GM11168 (cell line): ENCODE results near the gene TBX4.

ENCODE experiments used
- in situ Hi-C: fragments of 300-500 bp; cut with MboI; formaldehyde crosslinking; loops from one replicate; pipeline ENCODE4 v1.12.0; 2022; ENCODE audit warnings: low sequenced_read_pairs; ENCODE audit not compliant: unreplicated experiment

The TBX4 gene

DNA sequence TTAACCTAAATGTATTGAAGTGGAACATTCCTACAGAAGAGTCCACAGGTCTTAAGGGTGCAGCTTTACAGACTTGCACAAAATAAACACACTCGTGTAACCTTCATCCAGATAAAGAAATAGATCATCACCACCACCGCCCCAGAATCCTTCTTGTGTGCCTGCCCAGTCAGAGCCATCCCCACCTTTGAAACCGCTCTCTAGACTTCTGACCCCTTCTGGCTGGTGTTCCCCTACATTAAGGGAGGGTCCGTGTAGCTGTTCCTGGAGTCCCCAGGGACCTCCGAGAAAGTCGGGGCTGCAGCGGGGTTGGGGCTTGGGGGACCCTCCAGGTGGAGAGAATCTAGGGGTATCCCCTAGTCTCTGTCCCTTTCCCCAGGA lies 9.4 kb downstream of the TBX4 start:
- in situ Hi-C loops, result no loop called here

DNA sequence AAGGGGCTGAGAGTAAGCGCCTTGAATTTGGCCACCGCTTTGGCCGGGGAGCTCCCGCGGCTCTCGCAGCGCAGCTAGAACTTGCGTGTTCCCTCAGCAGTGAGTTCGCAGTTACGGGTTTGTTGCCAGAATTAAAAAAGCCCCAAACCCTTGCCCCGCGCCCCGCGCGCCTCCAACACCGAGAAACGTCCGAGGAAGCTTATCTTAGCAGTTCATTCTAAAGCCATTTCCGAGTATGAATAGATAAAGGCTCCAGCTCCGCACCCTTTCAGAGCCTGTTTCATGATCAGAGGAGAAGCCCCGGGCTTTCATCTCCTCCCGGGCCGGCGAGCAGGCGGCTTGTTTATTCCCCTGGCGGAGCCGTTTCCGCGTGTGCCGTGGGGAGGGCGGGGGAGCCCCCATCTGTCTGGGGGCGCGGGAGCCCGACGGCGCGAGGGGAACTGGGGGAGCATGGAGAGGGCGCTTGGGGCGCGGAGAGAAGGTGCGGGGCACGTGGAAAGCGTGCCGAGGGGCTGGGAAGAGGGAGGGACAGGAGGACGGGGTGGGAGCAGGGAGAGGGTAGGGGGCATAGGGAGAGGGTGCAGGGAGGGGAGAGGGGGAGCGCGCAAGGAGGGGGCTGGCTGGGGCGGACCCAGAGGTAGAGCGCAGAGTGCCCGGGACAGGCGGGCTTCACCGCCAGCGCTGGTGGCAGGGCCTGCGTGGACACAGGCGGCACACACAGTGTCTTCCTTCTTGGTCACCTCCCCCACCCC lies 9.9 kb downstream of the TBX4 start:
- in situ Hi-C loops, result no loop called here

DNA sequence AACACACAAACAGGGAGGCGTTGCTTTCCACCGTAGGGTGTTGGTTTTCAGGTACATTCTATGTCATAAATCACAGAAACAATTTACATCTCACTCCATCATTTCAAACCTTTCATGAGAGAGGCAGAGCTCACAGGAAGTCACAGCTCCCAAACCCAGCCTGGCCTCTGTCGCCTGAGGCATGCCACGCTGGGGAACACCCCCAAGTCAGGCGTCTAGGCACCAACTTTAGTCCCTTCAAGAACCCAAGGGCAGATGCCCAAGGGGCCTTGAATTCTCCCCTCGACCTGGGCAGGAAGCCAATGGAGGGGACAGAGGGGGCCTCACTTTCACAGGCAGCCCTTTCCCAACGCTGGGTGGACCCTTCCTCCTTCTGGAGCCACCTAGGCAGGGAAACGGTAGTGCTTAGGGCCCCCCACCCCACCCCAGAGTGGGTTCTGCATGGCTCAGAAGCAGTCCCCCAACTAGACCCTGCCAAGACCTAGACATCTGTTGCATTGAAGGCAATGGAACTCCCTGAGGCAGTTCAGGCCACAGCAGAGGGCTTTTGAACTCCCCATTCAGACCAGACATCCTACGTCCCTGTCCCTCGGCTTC lies 10.6 kb downstream of the TBX4 start:
- in situ Hi-C loops, result no loop called here

DNA sequence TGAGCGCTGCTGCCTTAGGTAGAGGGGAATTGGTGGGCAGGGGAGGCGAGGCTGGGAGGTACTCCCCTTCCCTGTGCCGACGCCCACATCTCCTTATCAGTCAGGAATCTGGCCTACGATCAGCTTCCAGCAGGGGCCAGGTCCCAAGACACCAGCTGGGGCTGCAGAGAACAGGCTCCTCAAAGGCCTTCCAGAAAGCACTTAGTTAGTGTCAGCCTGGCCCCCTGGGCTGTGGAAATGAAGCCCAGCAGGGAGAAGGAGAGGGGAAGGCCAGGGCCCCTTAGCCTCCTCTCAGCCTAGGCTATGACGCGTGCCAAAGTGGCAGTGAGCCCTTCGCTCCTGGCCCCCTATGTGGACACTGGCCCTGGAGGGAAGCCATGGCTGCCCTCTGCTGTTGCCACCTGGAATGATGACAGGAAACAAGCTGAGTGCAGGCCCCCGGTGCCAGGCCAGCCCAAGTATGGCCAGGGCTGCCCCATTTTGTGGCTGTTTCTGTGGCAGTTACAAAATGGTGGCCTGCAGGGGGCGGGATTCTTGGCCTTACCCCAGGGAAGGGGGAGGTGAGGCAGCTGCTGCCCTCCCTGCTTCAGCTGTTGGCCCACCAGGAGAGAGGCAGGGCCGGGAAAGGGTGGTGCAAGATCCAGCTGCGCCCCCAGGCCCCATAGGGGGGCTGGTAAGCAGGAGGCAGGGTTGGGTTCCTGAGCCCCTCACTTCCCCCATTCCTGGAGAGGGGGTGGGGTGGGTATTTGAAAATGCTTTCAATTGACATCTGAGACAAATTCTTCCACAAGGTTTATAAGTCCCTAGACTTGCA lies 11.3 kb downstream of the TBX4 start:
- in situ Hi-C loops, result no loop called here

DNA sequence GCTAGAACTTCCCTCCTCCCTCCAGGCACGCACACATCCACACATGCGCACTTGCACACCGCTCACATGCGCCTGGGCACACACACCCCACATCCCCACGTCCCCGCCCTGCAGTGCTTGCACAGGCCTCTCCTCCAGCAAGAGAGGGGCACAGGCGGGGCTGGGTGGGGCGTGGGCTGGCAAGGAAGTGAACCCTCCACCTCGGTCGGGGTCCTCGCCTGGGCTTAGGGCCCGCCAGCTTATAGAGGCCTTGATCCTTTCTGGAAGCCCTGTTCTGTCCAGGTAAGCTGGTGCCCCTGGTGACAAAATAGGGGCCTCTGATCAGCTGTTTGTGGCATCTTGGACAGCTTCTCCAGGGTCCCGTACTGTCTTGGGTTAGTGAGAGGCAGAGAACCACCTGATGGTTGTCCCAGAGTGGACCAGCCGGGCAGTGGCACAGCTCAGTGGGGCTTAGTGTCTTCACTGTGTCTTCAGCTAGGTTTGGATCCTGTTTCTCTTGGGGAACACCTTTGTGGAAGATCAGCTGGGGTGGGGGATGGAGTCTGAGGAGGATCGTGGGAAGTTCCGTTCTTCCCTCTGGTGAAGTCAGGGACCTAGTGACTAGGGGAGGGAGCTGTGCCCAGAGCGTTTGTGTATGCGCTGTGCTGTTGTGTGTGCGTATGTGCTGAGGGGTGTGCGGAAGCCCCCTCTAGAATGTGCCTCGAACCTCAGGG lies 12.1 kb downstream of the TBX4 start:
- in situ Hi-C loops, result no loop called here

DNA sequence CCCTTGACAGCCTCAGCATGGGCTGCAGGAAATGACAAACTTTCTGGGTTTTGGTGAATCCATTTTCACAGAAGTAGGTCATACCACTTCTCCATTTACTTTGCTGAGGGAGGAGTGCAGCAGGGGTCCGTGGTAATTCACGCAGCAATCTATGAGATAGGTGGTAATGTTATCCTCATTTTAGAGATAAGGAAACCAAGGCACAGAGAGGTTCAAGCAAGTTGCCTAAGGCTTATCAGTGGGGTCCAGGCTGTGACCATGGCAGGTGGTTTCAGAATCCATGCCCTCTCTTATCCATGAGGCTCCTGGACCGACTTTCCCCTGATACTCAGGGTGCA lies 12.6 kb downstream of the TBX4 start:
- in situ Hi-C loops, result no loop called here

DNA sequence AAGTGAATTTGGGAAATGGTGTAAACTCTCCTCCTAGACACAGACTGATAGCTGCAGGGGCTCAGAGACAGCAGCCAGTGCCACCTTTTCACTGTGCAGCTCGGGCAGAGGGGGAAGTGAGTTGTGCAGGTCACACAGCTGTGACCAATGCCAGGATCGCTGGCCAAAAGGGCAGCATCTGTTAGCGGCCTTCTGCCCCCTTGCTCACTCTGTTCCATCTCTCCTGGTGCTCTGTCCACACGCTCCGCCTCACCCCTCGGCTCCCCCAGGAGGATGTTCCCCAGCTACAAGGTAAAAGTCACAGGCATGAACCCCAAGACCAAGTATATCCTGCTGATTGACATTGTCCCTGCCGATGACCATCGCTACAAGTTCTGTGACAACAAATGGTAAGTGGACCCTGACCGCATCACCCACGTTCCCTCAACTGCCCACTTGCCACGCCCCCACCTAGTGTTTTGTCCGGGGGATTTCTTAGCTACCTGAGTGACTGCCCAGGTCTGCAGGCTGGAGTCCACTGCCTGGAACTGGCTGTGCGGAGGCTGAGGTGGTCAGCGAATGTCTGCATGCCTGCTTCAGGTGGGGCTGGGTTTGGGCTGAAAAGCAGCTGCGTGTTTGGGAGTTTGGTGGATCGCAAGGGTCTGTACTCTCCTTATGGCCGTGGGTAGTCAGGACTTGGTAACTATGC lies 13.5 kb downstream of the TBX4 start:
- in situ Hi-C loops, result no loop called here

DNA sequence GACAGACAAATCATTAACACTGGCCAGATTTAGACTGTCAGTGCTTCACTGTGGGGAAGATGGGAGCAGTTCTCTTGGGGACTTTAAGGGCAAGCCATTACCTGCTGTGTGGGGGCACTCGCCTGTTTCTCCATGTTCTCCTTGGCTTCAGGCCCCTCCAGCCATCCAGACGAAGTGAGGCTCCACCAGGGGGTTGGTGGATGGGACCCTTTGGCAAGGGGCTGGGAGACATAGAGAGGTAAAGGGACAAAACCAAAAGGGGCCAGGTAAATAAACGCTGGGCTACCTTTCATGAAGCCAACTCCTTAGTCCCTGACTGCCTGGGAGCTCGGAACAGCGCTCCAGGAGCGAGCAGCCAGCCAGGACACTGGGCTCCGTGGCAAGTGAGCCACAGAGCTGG lies 14.0 kb downstream of the TBX4 start:
- in situ Hi-C loops, result no loop called here

DNA sequence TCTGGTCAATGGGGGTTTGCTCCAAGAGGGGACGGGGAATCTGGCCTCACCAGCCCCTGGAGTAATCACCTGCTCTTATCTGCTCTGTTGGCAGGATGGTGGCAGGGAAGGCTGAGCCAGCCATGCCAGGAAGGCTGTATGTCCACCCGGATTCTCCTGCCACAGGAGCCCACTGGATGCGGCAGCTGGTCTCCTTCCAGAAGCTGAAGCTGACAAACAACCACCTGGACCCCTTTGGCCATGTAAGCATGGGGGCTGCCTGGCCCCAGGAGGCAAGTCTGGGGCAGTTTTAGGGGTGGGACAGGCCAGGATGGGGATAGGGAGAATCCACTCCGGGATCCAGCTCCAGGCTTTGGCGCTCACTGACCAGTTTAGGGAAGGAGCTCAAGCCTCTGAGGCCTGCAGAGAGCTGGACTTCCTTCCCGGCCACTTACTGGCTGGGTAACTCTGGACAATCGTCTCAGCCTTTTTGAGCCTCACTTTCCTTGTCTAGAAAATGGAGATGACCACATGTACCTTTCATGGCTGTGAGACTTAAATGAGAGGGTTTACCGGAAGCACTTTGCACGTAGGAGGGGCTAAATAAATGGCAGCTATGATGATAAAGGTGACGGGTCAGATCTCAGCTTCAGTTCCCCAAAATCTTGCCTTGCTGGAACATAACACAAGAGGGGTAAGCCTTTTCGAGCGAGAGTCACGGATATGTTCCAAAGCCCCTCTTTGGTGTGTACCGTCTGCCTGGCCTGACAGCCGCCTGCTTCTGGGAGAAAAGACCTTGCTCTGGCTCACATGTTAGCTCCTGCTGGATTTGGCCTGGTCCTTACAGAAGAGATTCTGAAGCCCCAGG lies 15.4 kb downstream of the TBX4 start:
- in situ Hi-C loops, result no loop called here

DNA sequence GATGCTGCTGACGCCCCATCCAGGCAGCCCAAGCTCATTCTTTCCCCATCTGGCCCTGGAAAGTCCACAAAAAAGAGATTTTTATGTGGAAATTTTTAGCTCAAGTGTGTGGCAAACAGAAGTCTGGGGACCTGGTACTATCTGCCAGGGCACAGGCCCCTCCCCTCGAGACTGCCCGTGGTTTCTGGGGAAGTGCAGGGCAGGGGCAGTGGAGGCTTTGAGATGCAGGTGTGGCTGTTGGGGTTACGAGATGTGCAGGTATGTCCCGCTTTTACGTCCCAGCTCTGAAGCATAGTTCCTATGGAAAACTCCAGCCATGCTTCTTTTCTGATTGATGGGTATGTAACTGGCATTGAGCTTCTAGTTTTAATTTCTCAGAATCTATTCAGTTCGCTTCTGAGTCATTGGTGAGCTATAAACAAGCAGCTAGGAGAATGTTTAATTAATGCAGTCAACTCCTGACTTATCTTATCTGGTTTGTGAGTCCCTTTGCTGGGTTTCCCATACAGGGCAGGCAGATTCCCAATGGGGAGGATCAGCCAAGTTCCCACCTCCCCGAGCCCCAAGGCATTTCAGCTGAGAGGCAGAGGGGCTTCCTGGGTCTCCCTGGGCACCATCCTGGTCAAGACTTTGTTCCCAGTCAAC lies 16.2 kb downstream of the TBX4 start:
- in situ Hi-C loops, result no loop called here

DNA sequence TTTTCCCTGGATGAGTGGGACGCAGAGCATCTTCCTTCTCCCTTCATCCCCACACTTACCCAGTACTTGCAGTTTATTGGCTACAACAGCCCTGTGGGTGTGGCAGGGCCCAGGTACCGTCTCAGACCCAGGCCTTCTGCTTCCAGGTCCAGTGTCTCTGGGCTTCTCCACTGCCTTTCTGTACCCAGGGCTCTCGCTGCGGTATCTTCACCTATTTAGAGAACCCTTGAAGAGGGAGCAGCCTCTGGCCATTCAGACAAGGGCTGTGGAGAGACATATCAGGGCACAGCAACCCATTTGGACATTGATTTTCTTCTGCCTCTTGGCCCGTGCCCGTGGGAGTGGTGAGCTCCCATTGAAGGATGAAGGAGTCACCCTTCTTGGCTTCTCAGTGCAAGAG lies 17.3 kb downstream of the TBX4 start:
- in situ Hi-C loops, result no loop called here

DNA sequence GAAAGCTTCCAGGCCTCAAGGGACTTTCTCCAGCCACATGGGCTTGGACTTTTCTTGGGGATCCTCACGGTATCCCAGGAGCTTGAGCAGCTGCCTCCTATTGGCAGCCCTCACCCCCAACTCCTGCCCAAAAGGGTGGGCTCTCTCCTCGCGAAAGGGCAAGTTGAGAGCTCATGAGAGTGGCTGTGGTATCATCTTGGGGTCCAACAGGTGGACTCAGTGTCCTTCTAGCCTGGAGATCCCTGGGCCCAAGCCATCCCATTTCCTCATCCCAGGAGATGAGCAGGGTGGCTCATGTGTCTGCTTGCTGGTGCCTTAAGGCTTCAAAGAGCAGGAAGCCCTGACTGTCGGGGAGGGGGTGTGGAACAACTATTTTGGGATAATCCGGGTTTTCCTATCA lies 17.7 kb downstream of the TBX4 start:
- in situ Hi-C loops, result no loop called here

DNA sequence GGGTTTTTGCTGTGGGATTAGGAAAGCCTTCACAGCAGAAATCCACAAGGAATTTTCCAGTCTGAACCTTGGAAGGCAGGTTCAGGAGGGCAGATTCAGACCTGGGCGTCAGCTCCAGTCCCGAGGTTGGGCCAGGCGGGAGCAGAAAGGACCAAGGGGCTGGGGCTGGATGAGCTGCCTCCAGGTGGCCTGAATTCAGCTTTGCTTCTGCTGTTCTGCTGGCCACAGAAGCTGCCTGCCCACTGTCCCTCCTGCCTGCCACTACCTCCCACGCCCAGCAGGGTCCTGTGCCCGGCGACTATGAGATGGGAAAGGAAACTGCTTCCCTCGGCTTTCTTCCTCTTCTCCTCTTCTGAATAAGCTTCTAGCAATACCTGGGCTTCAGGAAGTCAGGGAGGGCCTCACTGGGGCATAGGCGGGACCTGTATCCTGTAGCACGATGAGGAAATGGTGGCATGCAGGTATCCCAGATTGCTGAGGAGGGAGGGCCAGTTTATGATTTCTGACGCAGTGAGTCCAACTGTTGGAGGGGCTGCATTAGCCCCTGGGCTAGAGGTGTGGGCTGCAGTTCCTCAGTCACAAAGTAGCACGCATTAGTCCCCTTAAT lies 18.4 kb downstream of the TBX4 start:
- in situ Hi-C loops, result no loop called here

DNA sequence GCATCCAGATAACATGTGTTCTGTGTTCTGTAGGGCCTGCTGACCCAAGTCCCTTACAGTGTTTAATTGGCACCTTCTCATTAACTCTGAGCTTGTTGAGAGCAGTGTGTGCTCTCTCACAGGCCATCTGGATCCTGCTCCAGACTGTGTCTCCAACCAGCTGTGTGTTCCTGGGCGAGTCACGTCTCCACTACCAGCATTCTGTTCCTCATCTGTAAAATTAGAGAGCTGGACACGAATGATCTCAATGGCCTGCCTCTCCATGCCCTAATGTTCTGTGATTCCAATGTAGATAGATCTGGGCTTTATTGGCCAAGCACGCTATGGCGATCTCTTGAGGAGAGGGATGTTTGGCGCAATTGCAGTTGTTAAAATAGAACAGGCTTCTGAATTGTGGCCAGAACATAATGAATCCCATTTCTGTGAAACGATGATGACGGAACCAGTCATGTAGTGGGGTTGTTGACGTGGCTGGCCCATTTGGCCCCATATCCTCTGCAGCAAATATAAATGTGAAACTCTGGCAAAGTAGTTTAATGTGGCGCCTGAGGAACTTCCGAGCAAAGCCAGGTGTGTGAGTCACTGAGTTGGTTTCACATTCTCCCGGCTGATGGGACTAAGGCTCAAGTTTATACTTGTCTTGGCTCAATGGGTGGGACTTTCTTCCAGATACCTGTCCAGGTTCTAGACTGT lies 22.2 kb downstream of the TBX4 start:
- in situ Hi-C loops, result no loop called here

DNA sequence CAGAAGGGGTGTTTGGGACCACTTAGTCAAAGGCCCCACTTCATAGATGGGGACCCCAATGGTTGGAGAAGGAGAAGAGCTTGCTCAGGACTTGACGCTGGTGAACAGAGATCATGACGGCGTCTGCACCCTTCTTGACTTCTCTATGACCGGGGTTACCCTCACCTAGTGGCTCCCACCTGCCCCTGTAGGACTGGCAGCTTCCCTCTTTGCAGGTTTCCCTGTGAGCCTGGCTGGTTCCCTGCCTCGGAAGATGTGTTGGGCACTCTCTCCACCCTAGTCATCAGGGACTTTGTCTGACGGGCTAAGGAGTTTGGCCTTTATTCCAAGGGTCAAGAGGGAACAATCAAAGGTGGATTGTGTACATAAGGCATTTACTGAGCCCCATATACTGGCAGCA lies 22.7 kb downstream of the TBX4 start:
- in situ Hi-C loops, result no loop called here

DNA sequence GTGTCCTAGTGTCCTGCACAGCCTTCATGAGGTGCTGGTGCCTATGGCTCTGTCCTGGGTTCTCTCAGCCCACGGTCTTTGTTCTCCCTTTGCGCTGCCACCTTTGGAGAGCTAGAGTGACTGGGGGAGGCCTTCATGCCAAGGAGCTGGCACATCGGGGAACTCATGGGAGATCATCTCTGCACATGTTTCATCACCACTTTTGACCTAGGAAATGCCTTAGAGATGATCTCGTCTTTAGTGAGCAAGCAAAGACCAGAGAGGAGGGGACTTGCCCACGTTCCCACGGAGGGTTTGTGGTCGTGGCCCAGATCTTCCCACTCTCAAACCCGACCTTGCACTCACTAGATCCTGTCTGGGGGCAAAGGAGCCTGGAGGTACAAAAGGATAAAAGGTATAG lies 23.5 kb downstream of the TBX4 start:
- in situ Hi-C loops, result no loop called here

DNA sequence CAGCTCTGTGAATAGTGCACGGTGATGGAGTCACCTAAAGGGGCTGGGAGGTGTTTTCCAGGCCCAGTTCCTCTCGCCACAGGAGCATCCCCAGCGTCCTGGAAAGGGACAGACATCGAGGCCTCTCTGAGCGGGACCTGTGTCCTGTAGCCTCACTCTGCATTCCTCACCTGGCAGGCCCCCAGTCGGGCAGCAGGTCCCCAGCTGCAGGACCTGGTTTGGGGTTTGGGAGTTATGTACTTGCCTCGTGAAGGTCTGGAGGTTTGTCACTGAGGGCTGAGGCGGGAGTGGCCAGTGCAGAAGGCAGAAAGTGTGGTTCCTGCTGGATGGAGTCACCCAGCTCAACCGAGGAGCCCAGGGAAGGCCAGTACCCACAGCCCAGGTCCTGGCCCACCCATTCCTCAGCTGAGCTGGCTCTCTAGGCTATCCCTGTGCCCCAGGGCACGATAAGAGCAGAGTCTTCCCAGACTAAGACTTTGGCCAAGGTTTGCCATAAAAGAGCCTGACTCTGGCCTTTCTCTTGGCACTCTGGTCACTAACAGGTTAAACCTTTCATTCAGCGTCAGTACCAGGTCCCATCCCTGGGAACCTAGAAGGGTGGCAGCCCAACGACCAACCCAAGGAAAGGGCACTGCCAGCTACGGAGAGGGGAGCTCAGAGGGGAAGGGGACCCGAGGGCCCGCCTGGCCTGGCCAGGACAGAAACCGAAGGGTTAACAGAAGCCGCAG lies 24.4 kb downstream of the TBX4 start:
- in situ Hi-C loops, result no loop called here
